Loucy (cell line): Measurements from ENCODE around the gene GOLGA6C.
A peak's percentile ranks its signal among the peaks of the same experiment; 100 is the strongest.
"Not testable (repeated sequence)": the region's sequence is repeated elsewhere in the genome, so short reads cannot be mapped to it uniquely, and the experiment has no call there.

ENCODE experiments used
- EZH2phosphoT487 ChIP-seq: fragments of 200-600 bp; IDR thresholded peaks from 2 replicates; pipeline ENCODE4 v1.6.1; 2018; ENCODE audit warnings: antibody characterized with exemption, mild to moderate bottlenecking, moderate library complexity, borderline replicate concordance
- TF ChIP-seq, protein P1 (sequence below): fragments of 200-600 bp; sonication (generic); conservative IDR thresholded peaks from 2 replicates; pipeline ENCODE4 v1.5.1; 2014; ENCODE audit warnings: mild to moderate bottlenecking, antibody characterized with exemption, low read length

DNA sequence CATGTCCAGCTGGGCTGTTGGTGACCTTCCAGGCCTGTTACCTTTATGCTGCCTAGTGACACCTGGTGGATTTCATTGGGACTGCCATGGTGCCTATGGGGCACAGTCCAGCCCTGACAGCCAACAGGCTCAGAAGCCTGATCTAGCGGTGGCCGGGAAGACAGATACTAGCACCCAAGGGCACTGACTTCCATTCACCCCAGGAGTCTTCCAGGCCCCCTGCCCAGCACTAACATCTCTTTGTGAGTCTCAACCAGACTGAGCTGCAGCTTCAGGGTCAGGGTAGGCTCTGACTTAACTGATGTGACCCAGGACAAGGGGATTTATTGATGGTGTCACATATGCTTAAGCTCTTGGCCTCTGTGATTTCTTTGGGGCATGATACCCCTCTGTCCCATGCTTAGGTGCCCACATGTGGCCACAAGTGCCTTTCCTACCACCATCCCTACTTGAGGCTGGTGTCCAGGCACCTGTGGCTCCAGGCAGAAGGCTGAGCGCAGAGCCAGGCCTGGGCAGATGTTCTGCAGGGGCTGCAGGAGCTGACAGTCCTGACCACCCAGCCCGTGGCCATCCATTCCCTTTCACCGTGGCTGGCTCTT lies 16.5 kb downstream of the GOLGA6C start:
- TF ChIP-seq, protein P1, sequence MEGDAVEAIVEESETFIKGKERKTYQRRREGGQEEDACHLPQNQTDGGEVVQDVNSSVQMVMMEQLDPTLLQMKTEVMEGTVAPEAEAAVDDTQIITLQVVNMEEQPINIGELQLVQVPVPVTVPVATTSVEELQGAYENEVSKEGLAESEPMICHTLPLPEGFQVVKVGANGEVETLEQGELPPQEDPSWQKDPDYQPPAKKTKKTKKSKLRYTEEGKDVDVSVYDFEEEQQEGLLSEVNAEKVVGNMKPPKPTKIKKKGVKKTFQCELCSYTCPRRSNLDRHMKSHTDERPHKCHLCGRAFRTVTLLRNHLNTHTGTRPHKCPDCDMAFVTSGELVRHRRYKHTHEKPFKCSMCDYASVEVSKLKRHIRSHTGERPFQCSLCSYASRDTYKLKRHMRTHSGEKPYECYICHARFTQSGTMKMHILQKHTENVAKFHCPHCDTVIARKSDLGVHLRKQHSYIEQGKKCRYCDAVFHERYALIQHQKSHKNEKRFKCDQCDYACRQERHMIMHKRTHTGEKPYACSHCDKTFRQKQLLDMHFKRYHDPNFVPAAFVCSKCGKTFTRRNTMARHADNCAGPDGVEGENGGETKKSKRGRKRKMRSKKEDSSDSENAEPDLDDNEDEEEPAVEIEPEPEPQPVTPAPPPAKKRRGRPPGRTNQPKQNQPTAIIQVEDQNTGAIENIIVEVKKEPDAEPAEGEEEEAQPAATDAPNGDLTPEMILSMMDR: peak; percentile 51
- not testable (repeated sequence) for TF ChIP-seq EZH2phosphoT487
